AG10803 (cell line): ENCODE data around the gene GYS2.

ENCODE experiments used
- DNase-seq: peaks from one replicate; pipeline ENCODE4 v3.0.0; 2010; ENCODE audit warnings: low read depth
- H3K4me3 ChIP-seq: 2 replicates; pipeline ENCODE4 v1.5.1; 2011; ENCODE audit warnings: mild to moderate bottlenecking, low read length, control low read depth
- TF ChIP-seq, protein P1 (sequence below): conservative IDR thresholded peaks from 2 replicates; pipeline ENCODE4 v1.5.1; 2011; ENCODE audit warnings: mild to moderate bottlenecking, low read length, control low read depth, inconsistent platforms

GYS2 gene

DNA sequence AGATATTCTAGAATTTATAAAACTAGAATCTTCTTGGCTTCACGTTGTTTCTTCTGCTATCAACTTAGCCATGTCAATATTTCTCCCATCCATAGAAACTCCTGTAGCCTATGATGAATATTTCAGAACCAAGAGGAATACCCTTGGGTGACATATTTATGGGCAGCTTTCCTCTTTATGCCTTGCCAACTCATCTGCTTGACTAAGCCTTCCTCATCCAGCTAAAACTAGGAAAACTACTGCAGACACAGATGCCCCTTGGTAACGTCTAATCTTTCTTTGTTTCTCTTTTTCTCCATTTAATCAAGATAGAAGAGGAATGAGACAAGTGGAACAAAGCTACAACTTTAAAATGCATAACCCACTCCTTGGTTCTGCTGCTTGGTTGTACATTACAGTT is 96.8 kb downstream of the GYS2 start:
- TF ChIP-seq, protein P1, sequence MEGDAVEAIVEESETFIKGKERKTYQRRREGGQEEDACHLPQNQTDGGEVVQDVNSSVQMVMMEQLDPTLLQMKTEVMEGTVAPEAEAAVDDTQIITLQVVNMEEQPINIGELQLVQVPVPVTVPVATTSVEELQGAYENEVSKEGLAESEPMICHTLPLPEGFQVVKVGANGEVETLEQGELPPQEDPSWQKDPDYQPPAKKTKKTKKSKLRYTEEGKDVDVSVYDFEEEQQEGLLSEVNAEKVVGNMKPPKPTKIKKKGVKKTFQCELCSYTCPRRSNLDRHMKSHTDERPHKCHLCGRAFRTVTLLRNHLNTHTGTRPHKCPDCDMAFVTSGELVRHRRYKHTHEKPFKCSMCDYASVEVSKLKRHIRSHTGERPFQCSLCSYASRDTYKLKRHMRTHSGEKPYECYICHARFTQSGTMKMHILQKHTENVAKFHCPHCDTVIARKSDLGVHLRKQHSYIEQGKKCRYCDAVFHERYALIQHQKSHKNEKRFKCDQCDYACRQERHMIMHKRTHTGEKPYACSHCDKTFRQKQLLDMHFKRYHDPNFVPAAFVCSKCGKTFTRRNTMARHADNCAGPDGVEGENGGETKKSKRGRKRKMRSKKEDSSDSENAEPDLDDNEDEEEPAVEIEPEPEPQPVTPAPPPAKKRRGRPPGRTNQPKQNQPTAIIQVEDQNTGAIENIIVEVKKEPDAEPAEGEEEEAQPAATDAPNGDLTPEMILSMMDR, result no peak
- no peak for DNase-seq
- H3K4me3 ChIP-seq, result no peak overlapping the region

DNA sequence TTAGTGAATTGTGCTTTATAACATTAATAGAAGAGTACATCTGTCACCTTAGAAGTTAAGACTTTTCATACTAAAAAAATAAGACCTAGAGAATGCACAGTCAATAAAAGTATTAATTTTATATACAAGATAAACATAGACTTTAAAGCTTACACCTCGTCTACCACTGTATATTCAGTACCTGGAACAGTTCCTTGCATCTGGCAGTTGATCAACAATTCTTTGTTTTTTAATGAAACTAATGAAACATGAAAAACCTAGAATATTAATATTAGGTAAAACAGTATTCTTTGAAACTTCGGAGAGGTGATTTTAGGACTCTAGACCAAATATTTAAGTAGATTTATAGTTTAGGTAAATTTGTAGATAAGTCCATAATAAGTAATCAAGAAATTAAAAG is 98.8 kb downstream of the GYS2 start:
- no peak overlapping the region for H3K4me3 ChIP-seq
- no peak for DNase-seq
- TF ChIP-seq, protein P1, result no peak

DNA sequence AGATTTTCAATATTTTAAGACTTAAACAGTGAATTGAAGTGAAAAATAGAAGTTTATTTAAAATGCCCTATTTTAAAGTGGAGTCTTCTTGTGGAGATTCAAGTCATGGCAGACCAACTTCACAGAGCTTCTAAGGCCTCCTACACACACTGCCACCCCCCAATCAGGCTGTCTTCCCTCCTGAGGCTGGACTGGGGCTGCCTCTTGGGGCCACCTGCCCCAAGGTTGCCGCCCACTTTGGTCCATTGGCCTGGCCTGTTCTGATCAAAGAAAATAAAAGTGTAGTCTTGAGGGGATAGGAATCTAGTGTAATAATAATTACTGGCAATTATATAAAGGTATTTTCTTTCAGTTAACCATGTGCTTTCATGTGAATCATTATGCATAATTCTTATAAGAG is 101.8 kb downstream of the GYS2 start:
- H3K4me3 ChIP-seq, result peak overlapping the region; percentile 87
- TF ChIP-seq, protein P1, result no peak
- DNase-seq, result no peak

DNA sequence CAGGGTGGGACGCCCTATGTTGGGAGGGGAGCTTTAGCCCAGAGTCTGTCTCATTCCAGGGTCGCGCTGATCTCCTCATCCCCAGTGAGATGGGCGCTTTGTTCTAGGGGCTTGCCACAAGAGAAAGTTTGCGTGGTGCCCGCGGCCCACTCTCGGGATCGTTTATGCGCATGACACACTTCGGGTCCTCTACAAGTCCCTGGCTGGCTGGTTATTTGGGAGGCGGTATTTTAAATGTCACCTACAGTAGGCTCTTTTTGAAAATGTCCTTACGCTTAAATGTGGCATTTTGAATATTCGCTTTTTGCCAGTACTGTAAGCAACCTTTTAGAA is 102.5 kb downstream of the GYS2 start:
- TF ChIP-seq, protein P1, result no peak
- H3K4me3 ChIP-seq, result peak overlapping the region; percentile 87
- DNase-seq, result peak; percentile 40

DNA sequence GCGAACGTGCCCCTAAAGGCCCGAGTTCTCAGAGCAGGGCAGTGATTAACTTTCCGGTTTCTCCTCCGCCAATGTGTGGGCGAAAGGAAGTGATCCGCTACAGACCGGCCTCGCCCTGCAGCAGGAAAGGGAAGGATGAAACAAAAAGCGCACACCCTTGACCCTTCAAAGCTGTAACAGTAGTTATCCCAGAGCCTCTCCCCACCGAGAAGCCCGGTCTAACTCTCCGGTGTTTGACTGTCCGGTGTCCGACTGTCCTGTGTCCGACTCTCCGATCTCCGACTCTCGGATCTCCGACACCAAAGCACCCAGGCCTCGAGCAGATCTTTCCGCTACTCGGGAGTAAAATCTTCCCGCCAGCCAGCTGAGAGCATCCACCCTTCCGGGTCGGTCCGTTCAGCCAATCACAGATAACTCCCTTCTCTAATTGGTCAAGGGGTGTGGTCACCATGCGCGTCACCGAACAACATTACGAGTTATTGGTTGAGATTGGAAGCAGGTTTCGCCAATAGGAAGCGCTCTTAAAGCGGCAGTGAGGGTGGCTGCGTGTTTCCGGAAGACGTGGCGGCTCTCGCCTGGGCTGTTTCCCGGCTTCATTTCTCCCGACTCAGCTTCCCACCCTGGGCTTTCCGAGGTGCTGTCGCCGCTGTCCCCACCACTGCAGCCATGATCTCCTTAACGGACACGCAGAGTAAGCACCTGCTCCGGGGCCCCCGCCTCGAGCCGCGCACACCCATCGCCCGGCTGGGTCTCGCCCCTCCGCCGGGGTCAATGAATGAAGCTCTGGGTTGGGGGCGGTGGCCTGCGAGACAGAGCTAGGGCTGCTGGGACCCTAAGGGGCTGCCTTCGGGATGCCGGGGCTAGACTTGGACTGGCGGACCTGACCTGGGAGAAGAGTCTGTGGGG is 103.1 kb downstream of the GYS2 start, which contains the start of the genes GOLT1B and RECQL:
Gene GOLT1B, plus strand, starts transcription at position 532 of the 906 bp plus-strand sequence. Its CDS starts 135 bp downstream, at position 667.
Gene RECQL, minus strand, starts transcription at position 378 of the 906 bp plus-strand sequence. CDS start 2,065 bp downstream, outside the sequence.
- peak; percentile 97 for DNase-seq
- H3K4me3 ChIP-seq, result peak within 1 kb of the TSS; percentile 87
- TF ChIP-seq, protein P1, result no peak

DNA sequence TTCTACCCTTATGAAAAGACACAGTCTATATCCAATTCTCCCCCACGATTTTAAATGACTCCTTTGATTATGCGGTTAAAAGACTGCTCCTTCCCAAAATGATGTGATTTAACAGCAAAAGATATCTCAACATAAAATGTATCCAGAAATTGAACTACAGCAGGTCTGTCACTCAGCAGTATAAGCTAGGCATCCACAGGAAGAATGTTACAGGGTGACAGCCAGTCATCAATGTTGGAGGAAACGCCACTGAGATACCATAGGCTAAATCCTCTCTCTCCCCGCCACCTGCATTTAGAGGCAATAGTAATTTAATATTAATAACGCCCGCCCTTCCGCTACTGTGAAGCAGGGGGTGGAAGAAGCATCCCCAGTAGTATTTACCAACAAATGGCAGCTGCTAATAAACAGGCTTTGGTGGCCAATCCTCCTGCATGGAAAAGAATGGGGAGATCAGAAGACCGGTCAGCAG is 103.8 kb downstream of the GYS2 start:
- DNase-seq, result no peak
- peak overlapping the region; percentile 87 for H3K4me3 ChIP-seq
- TF ChIP-seq, protein P1, result no peak

DNA sequence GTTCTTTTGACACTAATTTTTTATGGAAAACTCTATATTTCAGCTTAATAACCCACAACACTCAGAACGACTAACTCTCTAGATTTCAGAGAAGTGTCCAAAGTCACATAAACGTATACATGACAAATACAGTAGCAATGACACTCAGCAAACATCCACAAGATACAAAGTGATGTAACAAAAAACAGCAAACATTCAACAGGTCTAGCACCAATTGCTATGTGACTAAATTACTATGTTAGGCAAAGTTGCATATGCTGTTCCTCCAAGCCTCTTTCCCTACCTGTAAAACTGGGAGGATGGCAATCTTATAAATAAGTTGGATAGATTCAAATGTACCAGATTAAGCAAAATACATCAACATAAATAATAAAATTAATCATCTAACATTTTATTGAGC is 104.9 kb downstream of the GYS2 start:
- no peak for DNase-seq
- TF ChIP-seq, protein P1, result no peak
- H3K4me3 ChIP-seq, result no peak overlapping the region; the same call in 1 of the 2 replicates
